ENCODE data around the gene DISP2.

DNA sequence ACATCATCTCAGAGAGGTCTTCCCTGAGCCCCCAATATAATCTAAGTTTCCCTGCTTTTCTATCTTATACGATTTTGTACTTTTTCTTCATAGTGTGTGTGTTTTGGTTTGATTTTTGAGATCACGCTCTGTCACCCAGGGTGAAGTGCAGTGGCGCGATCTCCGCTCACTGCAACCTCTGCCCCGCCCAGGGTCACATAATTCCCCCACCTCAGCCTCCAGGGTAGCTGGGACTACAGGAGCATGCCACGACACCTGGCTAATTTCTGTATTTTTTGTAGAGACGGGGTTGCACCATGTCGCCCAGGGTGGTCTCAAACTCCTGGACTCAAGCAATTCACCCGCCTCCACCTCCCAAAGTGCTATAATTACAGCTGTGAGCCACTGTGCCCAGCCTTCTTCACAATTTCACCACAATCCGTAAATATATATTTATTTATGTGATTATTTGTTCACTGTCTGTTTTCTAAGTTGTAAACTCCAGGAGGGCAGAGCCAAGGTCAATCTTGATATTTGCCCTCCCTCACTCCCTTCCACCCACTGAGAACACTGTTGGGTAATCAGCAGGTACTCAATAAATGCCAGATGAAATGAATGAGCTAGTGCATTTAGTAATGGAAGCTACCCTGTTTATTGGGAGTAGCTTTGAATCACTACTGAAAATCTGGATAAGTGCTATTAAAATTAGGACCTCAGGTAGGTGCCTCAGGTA is 24.0 kb downstream of the DISP2 start:
- TF ChIP-seq CTCF (conservative IDR thresholded peaks at IDR 0.05; ENCODE audit: low read length) = no peak
- TF ChIP-seq EZH2phosphoT487 (IDR thresholded peaks at IDR 0.05; ENCODE audit: borderline replicate concordance) = no peak
